HG03432 (cell line): Measurements from ENCODE around the gene UBR3.
"Not testable (repeated sequence)": the region's sequence is repeated elsewhere in the genome, so short reads cannot be mapped to it uniquely, and the experiment has no call there.

ENCODE experiments used
- ATAC-seq: cut with Tn5 transposase; IDR thresholded peaks from one replicate; pipeline ENCODE4 v1.9.1; 2021; ENCODE audit warnings: mild to moderate bottlenecking, moderate library complexity; ENCODE audit not compliant: unreplicated experiment

The UBR3 gene

DNA sequence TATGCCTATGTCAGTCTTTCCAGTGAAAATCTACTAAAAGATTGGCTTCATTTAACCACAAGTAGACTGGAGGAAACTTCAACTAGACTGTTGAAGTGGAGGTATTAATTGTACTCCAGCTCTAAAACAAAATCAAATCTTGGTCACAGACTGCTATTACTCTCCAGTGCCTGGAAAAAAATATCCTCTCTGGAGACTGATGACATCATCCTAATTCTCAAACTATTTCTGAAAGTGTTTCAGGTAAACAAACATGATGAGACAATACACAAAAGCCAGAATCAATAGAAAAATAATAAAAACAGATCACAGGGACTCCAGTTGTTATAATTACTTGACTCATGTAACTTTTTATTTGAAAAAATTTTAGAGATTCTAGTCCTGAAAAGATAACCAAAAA, 263.0 kb downstream of the UBR3 start:
- ATAC-seq: no peak

DNA sequence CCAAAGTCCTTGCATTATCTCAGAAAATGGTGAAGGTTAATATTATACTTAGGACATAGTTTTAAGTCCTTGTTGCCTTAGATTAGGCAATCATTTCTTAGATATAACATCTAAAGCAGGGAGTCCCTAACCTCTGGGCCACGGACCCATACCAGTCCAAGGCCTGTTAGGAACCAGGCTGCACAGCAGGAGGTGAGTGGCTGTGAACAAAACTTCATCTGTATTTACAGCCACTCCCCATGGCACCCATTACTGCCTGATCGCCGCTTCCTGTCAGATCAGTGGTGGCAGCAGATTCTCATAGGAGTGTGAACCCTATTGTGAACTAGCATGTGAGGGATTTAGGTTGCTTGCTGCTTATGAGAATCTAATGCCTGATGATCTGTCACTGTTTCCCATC, 264.2 kb downstream of the UBR3 start:
- no peak for ATAC-seq

DNA sequence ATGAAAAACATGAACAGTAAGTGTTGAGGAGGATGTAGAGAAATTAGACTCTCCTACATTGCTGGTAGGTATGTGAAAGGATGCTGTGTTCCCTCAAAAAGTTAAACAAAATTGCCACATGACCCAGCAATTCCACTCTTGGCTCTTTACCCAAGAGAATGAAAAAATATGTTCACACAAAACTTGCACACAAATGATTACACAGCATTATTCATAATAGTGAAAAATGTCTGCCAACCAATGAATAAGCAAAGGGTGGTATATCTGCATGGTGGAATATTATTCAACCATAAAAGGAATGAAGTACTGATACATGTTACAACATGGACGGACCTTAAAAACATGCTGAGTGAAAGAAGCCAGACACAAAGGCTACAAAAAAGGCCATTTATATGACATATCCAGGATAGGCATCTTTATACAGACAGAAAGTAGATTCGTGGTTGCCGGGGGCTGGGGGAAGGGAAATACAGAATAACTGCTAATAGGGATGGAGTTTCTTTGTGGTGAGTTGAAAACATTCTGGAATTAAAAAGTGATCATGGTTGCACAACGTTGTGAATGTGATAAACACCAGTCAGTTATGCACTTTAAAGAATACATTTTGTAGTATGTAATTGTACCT, 265.3 kb downstream of the UBR3 start:
- no peak for ATAC-seq

DNA sequence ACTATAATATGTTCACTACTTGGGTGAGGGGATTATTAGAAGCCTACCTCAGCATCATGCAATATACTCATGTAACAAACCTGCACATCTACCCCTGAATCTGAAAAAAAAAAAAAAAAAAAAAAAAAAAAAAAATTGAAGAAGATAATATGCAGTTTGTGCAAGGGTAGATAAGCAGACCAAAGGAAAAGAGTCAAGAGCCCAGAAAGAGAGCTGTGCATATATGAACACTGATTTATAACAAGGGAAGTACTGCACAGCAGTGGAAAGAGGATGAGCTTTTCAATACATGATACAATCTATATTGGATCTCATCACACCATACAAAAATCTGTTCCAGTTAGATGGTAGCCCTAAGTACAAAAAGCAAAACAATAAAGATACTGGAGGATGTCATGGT, 268.1 kb downstream of the UBR3 start:
- ATAC-seq: no peak

GRCh38 chr2:170098626-170099312, 271.5 kb downstream of the UBR3 start:
- ATAC-seq: no peak

DNA sequence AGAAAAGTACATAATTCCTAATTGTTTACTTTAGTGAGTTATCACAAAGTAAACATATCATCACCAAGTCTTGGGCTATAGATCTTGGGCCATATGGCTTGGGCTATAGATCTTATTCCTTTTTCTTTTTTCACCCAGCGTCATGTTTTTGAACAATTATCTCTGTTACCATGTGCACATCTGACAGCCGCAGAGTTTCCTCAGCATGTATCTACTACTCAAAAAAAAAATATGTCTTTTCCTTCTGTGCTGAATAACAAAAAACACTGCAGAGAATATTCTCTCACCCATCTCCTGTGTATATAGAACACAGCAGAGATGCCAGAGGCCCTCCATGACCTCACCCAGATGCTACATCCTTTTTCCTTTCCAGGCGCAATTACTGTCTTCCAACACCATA, 274.5 kb downstream of the UBR3 start:
- no peak for ATAC-seq

GRCh38 chr2:170106102-170106840, 279.0 kb downstream of the UBR3 start:
- ATAC-seq: no peak

DNA sequence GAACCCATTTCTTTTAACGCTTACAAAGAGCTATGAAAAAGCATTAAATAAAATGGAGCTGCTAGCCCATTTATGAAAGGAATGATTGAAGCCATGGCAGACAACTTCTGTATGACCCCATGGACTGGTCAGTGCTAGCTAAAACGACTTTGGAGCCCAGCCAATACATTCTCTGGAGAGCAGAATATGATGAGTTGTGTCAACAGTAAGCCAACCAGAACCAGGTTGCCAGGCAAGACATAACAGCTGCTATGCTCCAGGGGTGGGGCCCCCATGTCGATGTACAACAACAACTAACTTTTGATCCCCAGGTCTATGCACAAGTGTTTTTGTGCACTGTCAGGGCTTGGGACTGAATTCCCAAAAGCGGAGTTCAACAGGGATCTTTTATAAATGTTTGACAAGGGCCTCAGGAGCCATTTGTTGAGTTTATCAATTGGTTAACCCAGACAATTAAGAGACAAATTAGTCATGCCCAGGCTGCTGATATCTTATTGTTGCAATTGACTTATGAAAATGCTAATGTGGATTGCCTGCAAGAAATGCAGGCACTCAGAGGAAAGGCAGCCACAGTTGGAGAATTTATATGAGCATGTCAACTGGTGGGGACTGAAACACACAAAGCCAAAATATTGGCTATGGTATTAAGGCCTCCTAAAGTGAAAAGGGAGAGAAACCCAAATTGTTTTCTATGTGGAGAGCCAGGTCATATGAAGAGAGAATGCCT, 286.1 kb downstream of the UBR3 start:
- ATAC-seq: no peak

DNA sequence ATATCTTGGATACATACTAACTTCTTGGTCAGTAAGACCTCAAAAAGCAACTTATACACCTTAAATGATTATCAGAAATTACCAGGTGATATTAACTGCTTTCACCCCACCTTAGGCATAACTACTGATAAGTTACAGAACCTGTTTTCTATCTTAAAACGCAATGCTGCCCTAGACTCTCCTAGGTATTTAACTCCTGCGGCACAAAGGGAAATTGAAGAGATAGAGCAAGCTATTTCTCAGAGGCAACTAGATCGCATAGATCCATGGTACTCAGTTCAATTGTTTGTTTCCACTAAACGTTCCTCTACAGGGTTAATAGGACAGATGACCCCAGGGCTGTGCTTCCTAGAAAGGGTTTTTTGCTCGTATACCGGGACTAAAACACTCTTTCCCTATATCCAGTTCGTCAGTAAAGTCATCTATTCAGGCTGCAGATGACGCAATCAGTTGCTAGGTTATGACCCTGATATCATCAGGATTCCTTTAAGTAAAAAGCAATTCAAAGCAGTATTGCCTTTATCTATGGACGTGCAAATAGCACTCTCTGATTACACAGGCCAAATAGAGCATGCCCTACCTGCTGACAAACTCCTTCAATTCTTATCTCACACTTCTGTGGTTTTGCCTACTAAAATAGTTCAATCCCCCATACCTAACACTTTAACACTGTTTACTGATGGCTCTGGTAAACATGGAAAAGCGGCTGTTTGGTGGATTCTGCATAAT, 288.4 kb downstream of the UBR3 start:
- no peak for ATAC-seq

GRCh38 chr2:170118641-170119040, 291.4 kb downstream of the UBR3 start:
- no peak for ATAC-seq

DNA sequence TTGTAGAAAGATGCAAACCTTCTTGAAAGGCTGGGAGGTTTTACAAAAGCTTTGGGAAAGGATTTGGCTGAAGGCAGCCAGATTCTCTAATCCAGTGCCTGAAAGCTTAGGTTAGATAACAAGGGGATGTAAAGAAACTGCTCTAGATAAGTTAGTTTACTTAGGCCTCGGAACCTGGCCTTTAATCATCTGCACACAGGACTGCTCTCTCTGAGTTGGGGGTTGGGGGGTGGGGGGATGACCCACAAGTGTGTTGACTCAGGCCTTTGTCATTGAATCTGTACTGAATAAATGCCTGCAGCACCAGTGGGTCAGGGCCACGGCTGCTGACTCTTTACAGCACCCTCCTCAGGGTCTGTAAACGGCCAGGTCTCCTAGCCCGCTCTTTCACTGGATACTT, 292.1 kb downstream of the UBR3 start:
- not testable (repeated sequence) for ATAC-seq

DNA sequence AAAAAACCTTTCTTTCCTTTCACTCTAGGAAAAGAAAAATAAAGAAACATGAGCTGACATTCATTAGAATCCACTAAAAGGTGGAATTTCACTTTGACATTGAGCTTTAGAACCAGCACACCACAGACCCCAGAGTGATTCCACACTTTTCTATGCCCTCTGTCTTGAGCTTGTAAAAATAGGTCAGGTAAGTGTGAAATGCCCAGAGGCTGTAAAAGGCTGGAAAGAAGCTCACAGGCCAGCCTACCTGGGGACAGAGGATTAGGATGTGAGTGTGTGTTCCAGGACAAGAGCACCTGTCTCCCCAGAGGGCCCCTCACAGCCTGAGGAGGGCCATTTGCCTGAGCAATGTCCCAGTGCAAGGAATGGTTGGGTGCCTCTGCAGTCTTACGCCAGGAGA, 294.4 kb downstream of the UBR3 start:
- ATAC-seq: no peak

DNA sequence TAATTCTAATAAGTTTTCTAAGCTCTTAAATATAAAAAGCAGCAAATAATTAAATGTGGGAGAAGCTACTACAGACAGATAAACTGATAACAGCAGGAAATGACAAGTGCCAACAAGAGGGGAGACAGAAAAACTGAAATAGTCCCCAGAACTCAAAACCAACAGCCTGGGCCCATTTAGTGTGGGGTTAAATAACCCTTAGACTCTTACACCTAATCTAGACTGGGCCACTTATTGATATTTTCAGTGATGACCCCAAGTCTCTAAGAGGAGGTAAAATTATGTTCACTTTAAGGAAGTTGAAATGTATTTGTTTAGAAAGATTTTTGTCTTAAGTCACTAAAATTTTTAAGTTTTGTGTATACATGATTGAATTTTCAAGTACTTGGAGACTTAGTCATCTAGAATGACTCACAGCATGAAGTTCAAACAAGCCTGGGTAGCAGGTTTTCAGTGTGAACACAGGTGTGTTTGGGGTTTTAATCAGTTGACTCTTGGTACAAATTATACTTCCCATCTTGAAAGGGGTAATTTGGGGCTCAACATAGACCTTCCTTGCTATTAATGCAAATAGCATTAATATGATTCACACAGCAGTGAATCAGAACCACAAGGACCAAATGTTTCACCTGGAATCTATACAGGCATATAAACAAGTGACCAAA, 295.8 kb downstream of the UBR3 start:
- no peak for ATAC-seq

DNA sequence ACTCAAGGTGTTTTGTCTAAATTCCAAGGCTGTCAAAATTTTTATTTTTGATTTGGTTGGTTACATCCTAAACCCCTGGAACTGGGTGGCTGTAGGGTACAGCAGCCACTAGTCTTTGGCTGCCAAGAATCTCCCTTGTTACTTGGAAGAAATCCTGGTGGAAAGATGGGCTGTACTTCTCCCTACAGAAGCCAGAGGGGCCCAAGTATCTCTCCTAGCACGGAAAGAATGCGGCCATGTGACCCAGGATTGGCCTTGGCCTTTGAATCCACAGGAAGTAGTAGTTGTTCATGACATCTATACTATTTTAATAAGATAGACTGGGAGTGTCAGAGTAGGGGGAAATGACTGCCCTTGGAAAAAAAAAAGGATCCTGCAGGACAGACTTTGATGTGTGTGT, 296.3 kb downstream of the UBR3 start:
- no peak for ATAC-seq

GRCh38 chr2:170126138-170126728, 299.0 kb downstream of the UBR3 start:
- not testable (repeated sequence) for ATAC-seq
